BE2C (cell line): ENCODE data around the gene MRPL52.
"Not testable (repeated sequence)": the region's sequence is repeated elsewhere in the genome, so short reads cannot be mapped to it uniquely, and the experiment has no call there.

ENCODE experiments used
- DNase-seq: peaks from one replicate; pipeline ENCODE4 v3.0.0-alpha.2; 2020
- H3K27me3 ChIP-seq: fragments of 250-450 bp; sonication (Bioruptor Pico); 2 replicates; pipeline ENCODE4 v1.5.1; 2020; ENCODE audit warnings: mild to moderate bottlenecking
- H3K36me3 ChIP-seq: fragments of 250-450 bp; sonication (Bioruptor Pico); 2 replicates; pipeline ENCODE4 v1.5.1; 2020; ENCODE audit warnings: mild to moderate bottlenecking
- H3K4me1 ChIP-seq: fragments of 250-450 bp; sonication (Bioruptor Pico); 2 replicates; pipeline ENCODE4 v1.5.1; 2020
- H3K4me3 ChIP-seq: 2 replicates; pipeline ENCODE4 v1.5.1; 2011; ENCODE audit warnings: low read depth, low read length
- H3K9me3 ChIP-seq: fragments of 250-450 bp; sonication (Bioruptor Pico); 2 replicates; pipeline ENCODE4 v1.5.1; 2020
- TF ChIP-seq, protein P1 (sequence below): IDR thresholded peaks from 2 replicates; pipeline ENCODE4 v1.5.1; 2012; ENCODE audit warnings: mild to moderate bottlenecking, low read depth, low read length

Gene MRPL52

DNA sequence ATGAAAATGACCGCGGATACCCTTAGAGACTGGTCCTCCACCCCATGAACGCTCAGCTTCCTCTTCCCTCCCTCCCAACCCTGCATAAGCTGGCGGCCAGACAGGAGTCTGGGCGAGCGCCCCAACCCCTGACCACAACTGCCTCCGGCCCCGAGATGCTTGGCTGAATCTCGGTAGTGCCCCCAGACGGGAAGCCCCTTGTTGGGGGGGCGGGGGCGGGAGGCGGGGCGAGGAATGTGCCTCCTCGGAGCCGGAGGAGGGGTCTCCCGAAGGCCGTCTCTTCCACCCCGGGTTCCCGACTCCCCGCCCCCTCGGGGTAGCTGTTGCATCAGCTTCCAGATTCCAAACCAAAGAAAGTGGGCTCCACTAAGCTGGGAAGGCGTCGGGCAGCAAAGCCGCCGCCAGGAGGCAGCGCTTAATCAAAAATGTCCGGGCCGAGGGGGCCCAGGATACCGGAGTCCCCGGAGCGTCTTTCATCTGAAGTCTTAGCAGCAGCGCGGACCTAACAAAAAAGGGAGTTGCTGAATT is 7.1 kb upstream of the MRPL52 start:
- DNase-seq = peak; percentile 80
- TF ChIP-seq, protein P1, sequence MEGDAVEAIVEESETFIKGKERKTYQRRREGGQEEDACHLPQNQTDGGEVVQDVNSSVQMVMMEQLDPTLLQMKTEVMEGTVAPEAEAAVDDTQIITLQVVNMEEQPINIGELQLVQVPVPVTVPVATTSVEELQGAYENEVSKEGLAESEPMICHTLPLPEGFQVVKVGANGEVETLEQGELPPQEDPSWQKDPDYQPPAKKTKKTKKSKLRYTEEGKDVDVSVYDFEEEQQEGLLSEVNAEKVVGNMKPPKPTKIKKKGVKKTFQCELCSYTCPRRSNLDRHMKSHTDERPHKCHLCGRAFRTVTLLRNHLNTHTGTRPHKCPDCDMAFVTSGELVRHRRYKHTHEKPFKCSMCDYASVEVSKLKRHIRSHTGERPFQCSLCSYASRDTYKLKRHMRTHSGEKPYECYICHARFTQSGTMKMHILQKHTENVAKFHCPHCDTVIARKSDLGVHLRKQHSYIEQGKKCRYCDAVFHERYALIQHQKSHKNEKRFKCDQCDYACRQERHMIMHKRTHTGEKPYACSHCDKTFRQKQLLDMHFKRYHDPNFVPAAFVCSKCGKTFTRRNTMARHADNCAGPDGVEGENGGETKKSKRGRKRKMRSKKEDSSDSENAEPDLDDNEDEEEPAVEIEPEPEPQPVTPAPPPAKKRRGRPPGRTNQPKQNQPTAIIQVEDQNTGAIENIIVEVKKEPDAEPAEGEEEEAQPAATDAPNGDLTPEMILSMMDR = peak; percentile 83
- Histone ChIP-seq H3K4me3 (peak overlapping the region; percentile 54), H3K9me3 (no peaks in the 10 kb centered on the region), H3K4me1 (no peaks in the 10 kb centered on the region; the same call in 1 of the 2 replicates), H3K36me3 (no peaks in the 10 kb centered on the region), H3K27me3 (no peaks in the 10 kb centered on the region)

DNA sequence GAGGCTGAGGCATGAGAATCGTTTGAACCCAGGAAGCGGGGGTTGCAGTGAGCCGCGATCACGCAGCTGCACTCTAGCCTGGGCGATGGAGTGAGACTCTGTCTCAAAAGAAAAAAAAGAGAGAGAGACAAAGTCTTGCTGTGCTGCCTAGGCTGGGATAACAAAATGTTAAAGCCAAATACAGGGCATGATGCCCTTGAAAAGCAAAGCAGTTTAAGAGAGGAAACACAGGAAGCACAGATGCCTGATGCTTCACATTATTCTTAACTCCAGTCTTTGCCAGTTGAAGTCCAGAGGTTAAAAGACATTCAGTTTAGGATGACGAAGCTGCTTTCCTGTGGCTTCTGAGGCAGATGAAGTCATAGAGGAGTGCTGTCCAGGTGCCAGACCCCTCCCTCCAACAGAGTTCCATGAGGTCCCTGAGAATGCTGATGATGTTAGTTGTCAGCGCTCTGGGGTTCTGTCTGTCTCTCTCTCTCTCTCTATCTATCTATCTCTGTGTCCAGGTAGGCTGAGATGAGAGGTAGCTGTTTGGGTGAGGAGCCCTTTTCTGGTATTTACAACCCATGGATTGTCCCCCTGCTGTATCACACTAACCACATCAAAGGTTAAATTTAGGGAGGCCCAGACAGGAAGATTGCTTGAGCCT is 4.9 kb upstream of the MRPL52 start:
- Histone ChIP-seq H3K9me3 (no peaks in the 10 kb centered on the region), H3K36me3 (no peaks in the 10 kb centered on the region), H3K4me3 (no peak overlapping the region), H3K27me3 (no peaks in the 10 kb centered on the region), H3K4me1 (no peaks in the 10 kb centered on the region; the same call in 1 of the 2 replicates)
- TF ChIP-seq, protein P1 = no peak
- DNase-seq = no peak

GRCh38 chr14:22829076-22829660 is 519 bp upstream of the MRPL52 start:
- not testable (repeated sequence) for H3K9me3 ChIP-seq, H3K27me3 ChIP-seq, DNase-seq, H3K4me1 ChIP-seq
- peaks cover 16% of the 10 kb centered on the region for H3K36me3 ChIP-seq
- H3K4me3 ChIP-seq = peak overlapping the region; percentile 98

GRCh38 chr14:22830443-22831010 is 840 bp downstream of the MRPL52 start:
- peaks cover 18% of the 10 kb centered on the region for H3K36me3 ChIP-seq
- TF ChIP-seq, protein P1 = no peak
- 0 out of 2 replicates have a peak, but pooled peaks cover 3% of the 10 kb centered on the region for H3K4me1 ChIP-seq
- DNase-seq = no peak
- H3K9me3 ChIP-seq = no peaks in the 10 kb centered on the region
- H3K4me3 ChIP-seq = peak overlapping the region; percentile 98
- H3K27me3 ChIP-seq = no peaks in the 10 kb centered on the region

DNA sequence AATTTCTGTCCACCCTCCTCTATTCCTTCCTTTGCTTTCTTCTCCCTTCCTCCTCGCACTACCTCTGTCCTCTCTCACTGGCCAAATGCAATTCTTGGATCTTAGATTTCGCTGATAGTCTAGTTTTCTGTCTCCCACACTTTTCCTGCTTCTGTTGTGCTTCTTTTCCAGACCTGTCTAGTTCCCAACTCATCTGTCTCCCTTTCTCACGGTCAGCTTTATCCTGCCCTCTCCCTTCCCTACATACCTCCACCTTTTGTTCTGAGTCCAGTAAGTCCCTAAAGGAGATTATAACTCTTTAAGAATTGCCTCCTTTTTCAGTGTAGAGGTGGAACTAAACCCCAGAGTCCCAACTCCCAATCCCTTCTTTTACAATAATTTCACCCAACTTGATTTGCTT is 5.8 kb downstream of the MRPL52 start:
- DNase-seq = no peak
- no peak overlapping the region for H3K4me3 ChIP-seq
- TF ChIP-seq, protein P1 = no peak
- no peaks in the 10 kb centered on the region for H3K9me3 ChIP-seq
- H3K4me1 ChIP-seq = 0 out of 2 replicates have a peak, but pooled peaks cover 3% of the 10 kb centered on the region
- H3K36me3 ChIP-seq = peaks cover 18% of the 10 kb centered on the region
- peaks cover 17% of the 10 kb centered on the region for H3K27me3 ChIP-seq

DNA sequence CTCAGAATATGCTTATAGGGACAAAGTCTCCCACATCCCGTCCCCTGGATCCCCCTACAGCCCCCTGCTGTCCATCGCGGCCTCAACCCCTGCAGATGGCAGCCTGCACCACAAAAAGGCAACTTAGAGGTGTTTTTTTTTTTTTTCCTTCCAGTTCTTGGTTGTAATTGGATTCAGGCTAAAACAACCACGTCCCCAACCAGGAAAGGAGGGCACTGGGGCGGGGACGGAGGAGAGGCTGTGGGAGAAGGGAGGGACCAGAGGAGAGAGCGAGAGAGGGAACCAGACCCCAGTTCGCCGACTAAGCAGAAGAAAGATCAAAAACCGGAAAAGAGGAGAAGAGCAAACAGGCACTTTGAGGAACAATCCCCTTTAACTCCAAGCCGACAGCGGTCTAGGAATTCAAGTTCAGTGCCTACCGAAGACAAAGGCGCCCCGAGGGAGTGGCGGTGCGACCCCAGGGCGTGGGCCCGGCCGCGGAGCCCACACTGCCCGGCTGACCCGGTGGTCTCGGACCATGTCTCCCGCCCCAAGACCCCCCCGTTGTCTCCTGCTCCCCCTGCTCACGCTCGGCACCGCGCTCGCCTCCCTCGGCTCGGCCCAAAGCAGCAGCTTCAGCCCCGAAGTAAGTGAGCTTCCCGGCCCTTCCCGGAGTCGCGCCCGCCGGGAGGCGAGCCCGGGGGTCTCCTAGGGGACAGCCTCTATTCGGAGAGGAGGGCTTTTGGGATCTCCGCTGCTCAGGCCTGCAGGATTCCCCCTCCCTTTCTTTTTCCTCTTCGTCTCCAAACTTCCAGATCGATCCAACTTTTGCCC is 6.8 kb downstream of the MRPL52 start, which contains the start of gene MMP14:
MMP14 (plus strand) TSS at position 285 of the 813 bp plus-strand sequence; CDS start at position 518, 233 bp downstream.
- Histone ChIP-seq H3K27me3 (peaks cover 17% of the 10 kb centered on the region), H3K4me3 (peak within 1 kb of the TSS; percentile 60), H3K4me1 (no peaks in the 10 kb centered on the region), H3K36me3 (peaks cover 18% of the 10 kb centered on the region), H3K9me3 (no peaks in the 10 kb centered on the region)
- TF ChIP-seq, protein P1 = peak; percentile 40
- no peak for DNase-seq
